Endothelial cell of umbilical vein (primary cell): ENCODE results near the gene NEK8. TPM values are rescaled to one million over a fixed set of nuclear protein-coding genes. Genes with fewer than 3 reads are reported as not detected.

Experiments
- BruUV-seq: library from RNA; stranded (reverse); fragments of 400-500 nt; replicated peaks from 2 replicates; lab custom pipeline; 2021; lab: Mats Ljungman, UMichigan
- CTCF ChIA-PET: fragments of 300-600, 350-600 bp; sonication (Branson Sonifier 250); formaldehyde crosslinking; loops from one replicate; lab custom pipeline; 2021; ENCODE audit warnings: antibody characterized with exemption, inconsistent platforms; lab: Charles Lee
- POLR2A ChIA-PET: fragments of 300-600, 350-600 bp; sonication (Branson Sonifier 250); formaldehyde crosslinking; loops from one replicate; lab custom pipeline; 2021; ENCODE audit warnings: antibody characterized with exemption, inconsistent platforms; lab: Charles Lee
- DNase-seq: peaks from one replicate; pipeline ENCODE4 v3.0.0-alpha.2; 2011; ENCODE audit warnings: low read depth, low spot score
- FAIRE-seq: peaks from 2 replicates; lab custom pipeline; 2011; peaks lifted over from hg19 to GRCh38; lab: Jason Lieb, UNC
- H2AFZ ChIP-seq: 2 replicates; pipeline ENCODE4 v1.6.0; 2012; ENCODE audit warnings: low read depth, low read length, control low read depth, inconsistent platforms
- H3K27ac ChIP-seq: 2 replicates; pipeline ENCODE4 v1.5.1; 2011; ENCODE audit warnings: low read depth, mild to moderate bottlenecking, control low read depth, low read length, moderate library complexity; ENCODE audit not compliant: insufficient read depth
- H3K27me3 ChIP-seq, 2 experiments: 2 replicates each; pipeline versions ENCODE4 v1.6.0 to v1.6.1; 2011; ENCODE audit warnings: low read length in 2 of 2, mixed read lengths in 1 of 2; ENCODE audit not compliant: control insufficient read depth in 2 of 2, insufficient read depth in 2 of 2
- H3K36me3 ChIP-seq, 2 experiments: 2 replicates in 1 of 2; 3 replicates in 1 of 2; pipeline ENCODE4 v1.5.1; 2011; ENCODE audit warnings: low read length in 2 of 2, mild to moderate bottlenecking in 1 of 2, moderate library complexity in 1 of 2; ENCODE audit not compliant: control insufficient read depth in 2 of 2, insufficient read depth in 2 of 2; ENCODE audit errors: extremely low read depth in 1 of 2
- H3K4me1 ChIP-seq: 3 replicates; pipeline ENCODE4 v1.5.1; 2011; ENCODE audit warnings: mild to moderate bottlenecking, low read length; ENCODE audit not compliant: control insufficient read depth, insufficient read depth; ENCODE audit errors: extremely low read depth
- H3K4me2 ChIP-seq: 2 replicates; pipeline ENCODE4 v1.6.1; 2011; ENCODE audit warnings: low read length, control low read depth, mixed read lengths; ENCODE audit not compliant: insufficient read depth
- H3K4me3 ChIP-seq, 3 experiments: fragments of 200-600 bp in 1 of 3; sonication (generic), shearing (Covaris generic) in 1 of 3; replicated peaks in 1 of 3; 2 replicates each; pipeline ENCODE4 v1.5.1; 2011 to 2016; ENCODE audit warnings: control low read depth in 3 of 3, low read length in 3 of 3, mild to moderate bottlenecking in 2 of 3, inconsistent platforms in 1 of 3, low read depth in 1 of 3, moderate library complexity in 1 of 3; ENCODE audit not compliant: insufficient read depth in 1 of 3
- H3K79me2 ChIP-seq: 2 replicates; pipeline ENCODE4 v1.6.0; 2012; ENCODE audit warnings: low read length, inconsistent platforms; ENCODE audit not compliant: control insufficient read depth, insufficient read depth
- H3K9ac ChIP-seq: replicated peaks from 2 replicates; pipeline ENCODE3; 2011; ENCODE audit warnings: low read length, control low read depth; ENCODE audit not compliant: insufficient read depth; ENCODE audit errors: extremely low read depth
- H3K9me1 ChIP-seq: replicated peaks from 3 replicates; pipeline ENCODE4 v1.6.0; 2011; ENCODE audit warnings: mild to moderate bottlenecking, low read length; ENCODE audit not compliant: control insufficient read depth, insufficient read depth; ENCODE audit errors: extremely low read depth
- H3K9me3 ChIP-seq: replicated peaks from 2 replicates; pipeline ENCODE4 v1.5.1; 2012; ENCODE audit warnings: low read length, inconsistent platforms; ENCODE audit not compliant: control insufficient read depth, insufficient read depth
- H4K20me1 ChIP-seq: replicated peaks from 2 replicates; pipeline ENCODE3; 2011; ENCODE audit warnings: mild to moderate bottlenecking, low read length; ENCODE audit not compliant: control insufficient read depth, insufficient read depth; ENCODE audit errors: extremely low read depth
- EZH2 ChIP-seq: IDR thresholded peaks from 2 replicates; pipeline ENCODE4 v1.6.1; 2012; ENCODE audit warnings: borderline replicate concordance, low read depth, mild to moderate bottlenecking, moderate library complexity, low read length, inconsistent platforms; ENCODE audit not compliant: severe bottlenecking
- FOS ChIP-seq: IDR thresholded peaks from 2 replicates; pipeline ENCODE4 v1.6.1; 2011; ENCODE audit warnings: mild to moderate bottlenecking, low read length, moderate library complexity, borderline replicate concordance; ENCODE audit not compliant: insufficient read depth
- GATA2 ChIP-seq: IDR thresholded peaks from 2 replicates; pipeline ENCODE4 v1.7.0; 2011; ENCODE audit warnings: low read depth, mild to moderate bottlenecking, moderate library complexity, mixed read lengths, low read length; ENCODE audit not compliant: insufficient read length, insufficient read depth
- JUN ChIP-seq: IDR thresholded peaks from 2 replicates; pipeline ENCODE4 v1.6.1; 2011; ENCODE audit warnings: borderline replicate concordance, low read depth; ENCODE audit not compliant: insufficient read length, insufficient read depth
- MYC ChIP-seq: IDR thresholded peaks from one replicate; pipeline ENCODE4 v1.6.1; 2011; ENCODE audit warnings: mild to moderate bottlenecking, low read depth, low read length
- POLR2A ChIP-seq: IDR thresholded peaks from 2 replicates; pipeline ENCODE4 v1.6.1; 2012; ENCODE audit warnings: low read depth, mild to moderate bottlenecking, control low read depth, low read length
- POLR2AphosphoS5 ChIP-seq: IDR thresholded peaks from 2 replicates; pipeline ENCODE4 v1.6.1; 2012; ENCODE audit warnings: low read depth, mild to moderate bottlenecking, control low read depth, low read length, moderate library complexity; ENCODE audit not compliant: insufficient read depth
- dilution Hi-C: fragments of 300-500 bp; cut with MboI; formaldehyde crosslinking; loops from one replicate; pipeline ENCODE4 v1.15.0; 2019; ENCODE audit warnings: low sequenced_read_pairs; ENCODE audit not compliant: extremely low pct_ligation_motif_present
- intact Hi-C: fragments of 100-400 bp; cut with micrococcal nuclease; formaldehyde crosslinking; loops from one replicate; pipeline ENCODE4 v1.10.0; 2022
- polyA plus RNA-seq, 4 experiments: library from polyadenylated mRNA; depleted of rRNA in 3 of 4; stranded (reverse) in 3 of 4; unstranded in 1 of 4; fragments of >200 nt; gene quantifications; 2 replicates each; pipeline versions ENCODE4 v1.2.1 to v1.2.3, GENCODE V29; 2011 to 2012; ENCODE audit warnings: missing spikeins in 1 of 4
- total RNA-seq: library from RNA; stranded (reverse); gene quantifications from 2 replicates; pipeline ENCODE4 v1.2.3, GENCODE V29; 2021
- TF ChIP-seq, protein P1 (sequence below), 2 donors: IDR thresholded peaks; 1 replicate in 1 of 2; 2 replicates in 1 of 2; pipeline ENCODE4 v1.5.1; 2011; ENCODE audit warnings: low read length in 2 of 2, mild to moderate bottlenecking in 2 of 2, moderate library complexity in 2 of 2, control low read depth in 1 of 2, inconsistent platforms in 1 of 2, low read depth in 1 of 2; ENCODE audit not compliant: insufficient read depth in 1 of 2; ENCODE audit errors: extremely low read depth in 1 of 2
- TF ChIP-seq, protein P2 (sequence below): IDR thresholded peaks from 2 replicates; pipeline ENCODE4 v1.6.1; 2011; ENCODE audit not compliant: insufficient read depth, insufficient read length

The NEK8 gene
- total and polyA plus RNA-seq, 2 donors (not counting 3 experiments of a cell fraction or from before 2014, with no cell fraction given) = 3.1 to 3.2 TPM

DNA sequence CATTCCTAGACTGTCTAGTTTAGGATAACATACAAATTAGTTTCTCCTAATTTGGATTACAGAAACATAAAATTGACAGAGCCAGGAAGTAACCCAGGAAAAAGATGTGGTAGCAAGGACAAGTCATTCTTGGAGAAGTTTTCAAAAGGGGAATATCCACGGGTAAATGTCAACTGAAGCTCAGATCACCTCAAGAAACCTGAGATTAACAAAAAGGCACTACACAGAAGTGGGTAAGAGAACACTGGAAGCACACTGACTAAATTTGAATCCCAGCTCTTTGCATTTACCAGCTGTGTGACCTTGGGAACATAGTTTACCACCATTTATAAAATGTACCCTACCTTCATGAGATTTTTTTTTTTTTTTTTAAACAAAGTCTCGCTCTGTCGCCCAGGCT, 54.6 kb downstream of the NEK8 start:
- FAIRE-seq (no peak), DNase-seq (no peak)
- dilution Hi-C loops = no loop called here
- Histone ChIP-seq H4K20me1 (no peaks in the 10 kb centered on the region), H3K27me3 (no peaks in the 10 kb centered on the region), H3K9me1 (no peaks in the 10 kb centered on the region), H3K4me3 (no peak overlapping the region), H3K9ac (no peak overlapping the region), H3K79me2 (peaks cover 53% of the 10 kb centered on the region), H3K9me3 (no peaks in the 10 kb centered on the region), H3K4me1 (peaks cover 2% of the 10 kb centered on the region), H3K27ac (no peak overlapping the region), H3K36me3 (no peaks in the 10 kb centered on the region), H2AFZ (no peak overlapping the region), H3K4me2 (no peak overlapping the region)
- ChIA-PET CTCF (interaction anchor here (1.0 to 1.1 kb wide), 2 partner anchors 12 to 20 kb away, joined by 3 to 4 read pairs; no protein-coding TSS in a partner anchor), POLR2A (no interaction called here)
- intact Hi-C loops = no loop called here
- no TSS peak for BruUV-seq
- TF ChIP-seq, protein P1, sequence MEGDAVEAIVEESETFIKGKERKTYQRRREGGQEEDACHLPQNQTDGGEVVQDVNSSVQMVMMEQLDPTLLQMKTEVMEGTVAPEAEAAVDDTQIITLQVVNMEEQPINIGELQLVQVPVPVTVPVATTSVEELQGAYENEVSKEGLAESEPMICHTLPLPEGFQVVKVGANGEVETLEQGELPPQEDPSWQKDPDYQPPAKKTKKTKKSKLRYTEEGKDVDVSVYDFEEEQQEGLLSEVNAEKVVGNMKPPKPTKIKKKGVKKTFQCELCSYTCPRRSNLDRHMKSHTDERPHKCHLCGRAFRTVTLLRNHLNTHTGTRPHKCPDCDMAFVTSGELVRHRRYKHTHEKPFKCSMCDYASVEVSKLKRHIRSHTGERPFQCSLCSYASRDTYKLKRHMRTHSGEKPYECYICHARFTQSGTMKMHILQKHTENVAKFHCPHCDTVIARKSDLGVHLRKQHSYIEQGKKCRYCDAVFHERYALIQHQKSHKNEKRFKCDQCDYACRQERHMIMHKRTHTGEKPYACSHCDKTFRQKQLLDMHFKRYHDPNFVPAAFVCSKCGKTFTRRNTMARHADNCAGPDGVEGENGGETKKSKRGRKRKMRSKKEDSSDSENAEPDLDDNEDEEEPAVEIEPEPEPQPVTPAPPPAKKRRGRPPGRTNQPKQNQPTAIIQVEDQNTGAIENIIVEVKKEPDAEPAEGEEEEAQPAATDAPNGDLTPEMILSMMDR (IDR thresholded peaks at IDR 0.05; ENCODE audit: extremely low read depth in 1 of 2, insufficient read depth in 1 of 2, low read depth in 1 of 2, low read length in 2 of 2) = no peak
- TF ChIP-seq MYC = no peak
- TF ChIP-seq POLR2AphosphoS5 = no peak
- no peak for TF ChIP-seq POLR2A
- TF ChIP-seq, protein P2, sequence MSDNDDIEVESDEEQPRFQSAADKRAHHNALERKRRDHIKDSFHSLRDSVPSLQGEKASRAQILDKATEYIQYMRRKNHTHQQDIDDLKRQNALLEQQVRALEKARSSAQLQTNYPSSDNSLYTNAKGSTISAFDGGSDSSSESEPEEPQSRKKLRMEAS = no peak
- no peak for TF ChIP-seq GATA2
- TF ChIP-seq EZH2 = no peak
- no peak for TF ChIP-seq JUN
- no peak for TF ChIP-seq FOS
